HepG2 (cell line): Measurements from ENCODE around the gene ZCCHC18.

ENCODE experiments used
- CTCF ChIP-seq: sonication (generic); formaldehyde crosslinking; IDR thresholded peaks from 2 replicates; pipeline ENCODE4 v1.5.0; 2020; ENCODE audit warnings: mild to moderate bottlenecking, missing genetic modification reagents, moderate library complexity
- EZH2 ChIP-seq: conservative IDR thresholded peaks from 2 replicates; pipeline ENCODE4 v1.6.1; 2012; ENCODE audit warnings: mild to moderate bottlenecking, low read depth, low read length, moderate library complexity
- FIP1L1 ChIP-seq: fragments of 200-400 bp; formaldehyde crosslinking; IDR thresholded peaks from 2 replicates; pipeline ENCODE4 v1.6.1; 2018; ENCODE audit warnings: low read depth, mild to moderate bottlenecking, low read length, moderate library complexity, borderline replicate concordance; ENCODE audit not compliant: insufficient read depth
- MYC ChIP-seq: sonication (generic); formaldehyde crosslinking; IDR thresholded peaks from 2 replicates; pipeline ENCODE4 v1.9.0; 2021; ENCODE audit warnings: missing genetic modification reagents, borderline replicate concordance
- POLR2A ChIP-seq, 2 experiments: IDR thresholded peaks; 2 replicates each; pipeline ENCODE4 v1.6.1; 2011; ENCODE audit warnings: low read depth in 2 of 2, low read length in 2 of 2, mild to moderate bottlenecking in 1 of 2, moderate library complexity in 1 of 2; ENCODE audit not compliant: insufficient read depth in 1 of 2
- RAD21 ChIP-seq: fragments of 450-650 bp; formaldehyde crosslinking; IDR thresholded peaks from 2 replicates; pipeline ENCODE4 v1.5.0; 2020; ENCODE audit warnings: mild to moderate bottlenecking
- RBAK ChIP-seq: sonication (generic); formaldehyde crosslinking; IDR thresholded peaks from 2 replicates; pipeline ENCODE4 v1.5.1; 2020; ENCODE audit warnings: mild to moderate bottlenecking, missing genetic modification reagents
- ZFP37 ChIP-seq: sonication (generic); formaldehyde crosslinking; IDR thresholded peaks from 2 replicates; pipeline ENCODE4 v1.4.0; 2020; ENCODE audit warnings: missing genetic modification reagents, borderline replicate concordance
- TF ChIP-seq, protein P1 (sequence below): sonication (generic); formaldehyde crosslinking; IDR thresholded peaks from 2 replicates; pipeline ENCODE4 v1.4.0; 2020; ENCODE audit warnings: missing genetic modification reagents, mild to moderate bottlenecking, borderline replicate concordance

GRCh38 chrX:104084534-104085277 lies 27.6 kb upstream of the ZCCHC18 start:
- no peak for TF ChIP-seq ZFP37
- TF ChIP-seq CTCF (CRISPR knock-in tag) = no peak
- no peak for TF ChIP-seq EZH2
- TF ChIP-seq, protein P1, sequence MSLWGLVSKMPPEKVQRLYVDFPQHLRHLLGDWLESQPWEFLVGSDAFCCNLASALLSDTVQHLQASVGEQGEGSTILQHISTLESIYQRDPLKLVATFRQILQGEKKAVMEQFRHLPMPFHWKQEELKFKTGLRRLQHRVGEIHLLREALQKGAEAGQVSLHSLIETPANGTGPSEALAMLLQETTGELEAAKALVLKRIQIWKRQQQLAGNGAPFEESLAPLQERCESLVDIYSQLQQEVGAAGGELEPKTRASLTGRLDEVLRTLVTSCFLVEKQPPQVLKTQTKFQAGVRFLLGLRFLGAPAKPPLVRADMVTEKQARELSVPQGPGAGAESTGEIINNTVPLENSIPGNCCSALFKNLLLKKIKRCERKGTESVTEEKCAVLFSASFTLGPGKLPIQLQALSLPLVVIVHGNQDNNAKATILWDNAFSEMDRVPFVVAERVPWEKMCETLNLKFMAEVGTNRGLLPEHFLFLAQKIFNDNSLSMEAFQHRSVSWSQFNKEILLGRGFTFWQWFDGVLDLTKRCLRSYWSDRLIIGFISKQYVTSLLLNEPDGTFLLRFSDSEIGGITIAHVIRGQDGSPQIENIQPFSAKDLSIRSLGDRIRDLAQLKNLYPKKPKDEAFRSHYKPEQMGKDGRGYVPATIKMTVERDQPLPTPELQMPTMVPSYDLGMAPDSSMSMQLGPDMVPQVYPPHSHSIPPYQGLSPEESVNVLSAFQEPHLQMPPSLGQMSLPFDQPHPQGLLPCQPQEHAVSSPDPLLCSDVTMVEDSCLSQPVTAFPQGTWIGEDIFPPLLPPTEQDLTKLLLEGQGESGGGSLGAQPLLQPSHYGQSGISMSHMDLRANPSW (CRISPR knock-in tag) = no peak
- no peak for TF ChIP-seq POLR2A (IDR thresholded peaks at IDR 0.05; ENCODE audit: insufficient read depth in 1 of 2, low read depth in 2 of 2, low read length in 2 of 2)
- TF ChIP-seq RAD21 (CRISPR knock-in tag) = no peak
- no peak for TF ChIP-seq RBAK
- no peak for TF ChIP-seq MYC (CRISPR knock-in tag)
- TF ChIP-seq FIP1L1 = no peak
